Measurements from ENCODE around the gene CAB39L. TPM values are rescaled to one million over a fixed set of nuclear protein-coding genes. Genes with fewer than 3 reads are reported as not detected.

CAB39L gene
- total and polyA plus RNA-seq, 2 of the 4 experiments (the other 2 are of a cell fraction), result 8.5 to 16.7 TPM

GRCh38 chr13:49336655-49337054, 107.2 kb downstream of the CAB39L start:
- Histone ChIP-seq H3K56ac (ENCODE audit: extremely low read depth, insufficient read depth, low read length) (no peak overlapping the region), H3K4ac (ENCODE audit: low read depth, low read length) (no peak overlapping the region), H3K27ac (ENCODE audit: insufficient read depth, low read length) (no peak overlapping the region), H2BK5ac (ENCODE audit: low read depth, low read length, poor library complexity, severe bottlenecking) (no peak overlapping the region), H4K8ac (ENCODE audit: low read depth in 2 of 2, low read length in 2 of 2) (no peak overlapping the region), H3K79me1 (ENCODE audit: low read depth in 1 of 2, low read length in 2 of 2) (no peaks in the 10 kb centered on the region), H2BK120ac (ENCODE audit: low read depth, low read length) (no peak overlapping the region), H4K20me1 (ENCODE audit: insufficient read depth, low read length) (no peaks in the 10 kb centered on the region), H3K4me2 (ENCODE audit: low read depth, low read length) (no peak overlapping the region), H4K5ac (ENCODE audit: low read depth, low read length) (no peak overlapping the region), H3K4me3 (ENCODE audit: insufficient read depth, low read depth, low read length) (no peak overlapping the region), H2AFZ (replicated peaks; ENCODE audit: low read length, poor library complexity) (no peak overlapping the region), H4K91ac (ENCODE audit: insufficient read depth, low read depth, low read length) (no peak overlapping the region), H3K9ac (ENCODE audit: low read depth, low read length) (no peak overlapping the region), H3K9me1 (ENCODE audit: insufficient read depth, low read length) (peaks cover 3% of the 10 kb centered on the region; the same call in 1 of the 2 replicates), H3K18ac (ENCODE audit: low read depth, low read length) (no peak overlapping the region), H3K4me1 (ENCODE audit: control insufficient read depth, insufficient read depth, low read length) (no peaks in the 10 kb centered on the region), H2BK15ac (ENCODE audit: low read depth, low read length) (no peak overlapping the region), H2AK9ac (replicated peaks; ENCODE audit: low read depth, low read length, poor library complexity) (no peak overlapping the region), H3K27me3 (ENCODE audit: control insufficient read depth, insufficient read depth, low read length) (no peaks in the 10 kb centered on the region), H3K14ac (replicated peaks; ENCODE audit: low read depth, low read length) (no peak overlapping the region), H3K23ac (ENCODE audit: low read depth, low read length) (no peak overlapping the region), H2AK5ac (ENCODE audit: low read depth, low read length) (no peak overlapping the region), H2BK20ac (ENCODE audit: low read depth, low read length) (no peak overlapping the region; the same call in 1 of the 2 replicates), H3K36me3 (ENCODE audit: control insufficient read depth, insufficient read depth, low read length) (peaks cover 4% of the 10 kb centered on the region; the same call in 1 of the 2 replicates), H3K9me3 (ENCODE audit: control insufficient read depth, insufficient read depth, low read length) (no peaks in the 10 kb centered on the region)
- ATAC-seq (ENCODE audit: low read depth) (no peak), DNase-seq (no peak)
- in situ Hi-C loops (cut with MboI; ENCODE audit: low sequenced_read_pairs) (no loop called here), intact Hi-C loops (cut with micrococcal nuclease) (no loop called here), dilution Hi-C loops (cut with HindIII; ENCODE audit: low sequenced_read_pairs, unreplicated experiment) (no loop called here)
- POLR2A ChIA-PET (ENCODE audit: unreplicated experiment), result no interaction called here
- BruUV-seq (replicated peaks), result no TSS peak
- CTCF ChIA-PET, result no interaction called here
- no CpG with 5 or more reads among the region's 4 CpGs for WGBS, 2 experiments (ENCODE audit: extremely low coverage in 2 of 2, insufficient read length in 1 of 2)
- TF ChIP-seq MAZ (IDR thresholded peaks at IDR 0.05; ENCODE audit: borderline replicate concordance, low read depth, low read length), result no peak
